ENCODE measurements around the gene HYAL2.

DNA sequence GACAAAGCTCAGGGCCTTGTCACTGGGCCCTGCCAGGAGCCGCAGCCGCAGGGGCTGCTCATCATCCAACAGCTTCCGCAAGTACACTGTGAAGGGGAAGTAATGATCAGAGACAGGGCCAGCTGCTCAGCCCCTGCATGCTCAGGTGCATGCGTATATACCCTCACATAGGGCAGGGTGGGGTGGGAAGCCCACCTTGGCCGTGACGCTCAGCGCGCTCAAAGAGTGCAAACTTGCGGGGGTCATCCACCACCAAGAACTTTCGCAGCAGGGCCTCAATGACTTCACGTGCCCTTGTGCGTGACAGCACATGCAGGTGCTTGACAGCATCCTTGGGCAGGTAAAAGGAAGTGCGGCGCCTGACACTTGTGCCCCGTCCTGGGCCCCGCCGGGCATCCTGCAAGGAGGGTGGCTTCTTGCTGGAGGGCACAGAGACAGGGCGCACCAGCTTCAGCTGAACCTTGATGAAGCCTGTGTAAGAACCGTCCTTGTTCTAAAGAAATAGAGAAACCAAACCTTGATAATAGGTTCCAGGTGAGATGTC lies 8.9 kb upstream of the HYAL2 start:
- TF ChIP-seq TAF1 (IDR thresholded peaks at IDR 0.05; ENCODE audit: borderline replicate concordance, low read depth, low read length): no peak
- TF ChIP-seq NFIC (IDR thresholded peaks at IDR 0.05; ENCODE audit: low read depth, low read length): no peak
- TF ChIP-seq, protein P1, sequence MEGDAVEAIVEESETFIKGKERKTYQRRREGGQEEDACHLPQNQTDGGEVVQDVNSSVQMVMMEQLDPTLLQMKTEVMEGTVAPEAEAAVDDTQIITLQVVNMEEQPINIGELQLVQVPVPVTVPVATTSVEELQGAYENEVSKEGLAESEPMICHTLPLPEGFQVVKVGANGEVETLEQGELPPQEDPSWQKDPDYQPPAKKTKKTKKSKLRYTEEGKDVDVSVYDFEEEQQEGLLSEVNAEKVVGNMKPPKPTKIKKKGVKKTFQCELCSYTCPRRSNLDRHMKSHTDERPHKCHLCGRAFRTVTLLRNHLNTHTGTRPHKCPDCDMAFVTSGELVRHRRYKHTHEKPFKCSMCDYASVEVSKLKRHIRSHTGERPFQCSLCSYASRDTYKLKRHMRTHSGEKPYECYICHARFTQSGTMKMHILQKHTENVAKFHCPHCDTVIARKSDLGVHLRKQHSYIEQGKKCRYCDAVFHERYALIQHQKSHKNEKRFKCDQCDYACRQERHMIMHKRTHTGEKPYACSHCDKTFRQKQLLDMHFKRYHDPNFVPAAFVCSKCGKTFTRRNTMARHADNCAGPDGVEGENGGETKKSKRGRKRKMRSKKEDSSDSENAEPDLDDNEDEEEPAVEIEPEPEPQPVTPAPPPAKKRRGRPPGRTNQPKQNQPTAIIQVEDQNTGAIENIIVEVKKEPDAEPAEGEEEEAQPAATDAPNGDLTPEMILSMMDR (IDR thresholded peaks at IDR 0.05 in 2 of 3, conservative IDR thresholded peaks at IDR 0.05 in 1 of 3; ENCODE audit: control insufficient read depth in 2 of 3, extremely low read depth in 1 of 3, insufficient read depth in 1 of 3, low read depth in 3 of 3, low read length in 3 of 3): no peak
- TF ChIP-seq JUND (IDR thresholded peaks at IDR 0.05; ENCODE audit: low read depth, low read length): no peak
- TF ChIP-seq POLR2A (IDR thresholded peaks at IDR 0.05; ENCODE audit: low read depth, low read length): no peak
- no peak for TF ChIP-seq SP1 (IDR thresholded peaks at IDR 0.05; ENCODE audit: low read depth, low read length)
- no peak for TF ChIP-seq SUZ12 (IDR thresholded peaks at IDR 0.05; ENCODE audit: unreplicated experiment)
